ENCODE results near the gene ABL1.
A peak's percentile ranks its signal among the peaks of the same experiment; 100 is the strongest.
"Not testable (repeated sequence)": the region's sequence is repeated elsewhere in the genome, so short reads cannot be mapped to it uniquely, and the experiment has no call there.

Gene ABL1

DNA sequence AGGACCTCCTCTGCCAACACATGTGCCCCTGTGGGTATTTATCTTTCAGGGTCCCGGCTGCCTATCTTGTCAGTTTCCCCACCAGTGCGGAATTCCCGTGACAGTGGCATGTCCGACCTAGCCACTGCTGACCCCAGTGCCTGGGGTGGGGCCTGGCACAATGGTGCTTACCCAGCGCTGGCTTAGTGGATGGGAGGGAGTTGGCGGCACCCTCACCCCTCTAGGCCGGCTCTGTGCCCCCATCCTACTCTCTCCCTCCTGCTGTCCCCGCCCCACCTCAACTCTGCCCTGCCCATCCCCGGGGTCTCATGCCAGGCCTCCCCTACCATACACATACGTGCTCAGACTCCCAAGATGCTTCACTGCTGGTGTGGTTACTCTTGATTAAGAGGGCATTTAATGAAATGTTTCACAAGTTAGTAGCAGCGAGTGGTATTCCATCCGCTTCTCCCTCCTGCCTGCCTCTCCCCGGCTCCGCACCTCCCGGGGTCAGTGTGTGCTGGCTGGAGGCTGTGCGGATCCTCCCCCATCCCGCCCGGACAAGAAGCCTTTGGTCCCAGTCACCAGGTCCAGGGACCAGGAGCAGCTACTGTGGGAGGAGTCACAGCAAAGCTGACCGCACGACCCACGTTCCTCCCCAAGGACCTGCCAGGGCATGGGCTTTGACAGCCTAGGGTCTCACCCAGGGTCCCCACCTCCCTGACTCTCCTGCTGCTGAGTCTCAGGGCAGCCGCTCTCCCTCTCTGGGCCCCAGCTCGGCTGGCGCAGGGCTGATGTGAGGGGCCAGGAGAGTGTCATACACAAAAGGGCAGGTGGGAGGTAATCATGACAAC lies 71.1 kb downstream of the ABL1 start:
- no peak for DNase-seq

GRCh38 chr9:130906735-130907416 lies 71.8 kb downstream of the ABL1 start:
- DNase-seq, result no peak

- no peak for DNase-seq
Measured at GRCh38 chr9:130908146-130908877, 73.3 kb downstream of the ABL1 start.

DNA sequence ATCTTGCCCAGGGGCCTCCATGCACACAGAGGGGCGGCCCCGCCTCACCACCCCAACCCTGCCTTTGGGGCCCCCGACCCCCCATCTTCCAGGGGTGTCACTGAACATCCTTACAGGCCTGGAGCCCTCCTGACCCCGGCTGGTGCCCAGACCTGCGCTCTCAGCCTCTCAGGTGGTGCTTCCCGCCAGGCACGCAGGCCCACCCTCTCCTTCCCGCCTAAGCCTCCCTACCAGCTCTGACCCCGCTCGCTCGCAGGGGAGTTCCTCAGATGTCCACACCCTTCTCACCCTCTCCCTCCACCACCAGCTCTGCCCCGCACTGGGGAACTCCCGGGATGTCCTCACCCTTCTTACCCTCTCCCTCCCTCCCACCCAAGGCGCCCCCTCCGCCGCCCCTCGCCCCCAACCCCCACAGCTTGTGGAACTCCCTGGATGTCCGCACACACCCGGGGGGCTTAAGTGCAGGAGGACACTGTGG lies 73.9 kb downstream of the ABL1 start:
- no peak for DNase-seq

DNA sequence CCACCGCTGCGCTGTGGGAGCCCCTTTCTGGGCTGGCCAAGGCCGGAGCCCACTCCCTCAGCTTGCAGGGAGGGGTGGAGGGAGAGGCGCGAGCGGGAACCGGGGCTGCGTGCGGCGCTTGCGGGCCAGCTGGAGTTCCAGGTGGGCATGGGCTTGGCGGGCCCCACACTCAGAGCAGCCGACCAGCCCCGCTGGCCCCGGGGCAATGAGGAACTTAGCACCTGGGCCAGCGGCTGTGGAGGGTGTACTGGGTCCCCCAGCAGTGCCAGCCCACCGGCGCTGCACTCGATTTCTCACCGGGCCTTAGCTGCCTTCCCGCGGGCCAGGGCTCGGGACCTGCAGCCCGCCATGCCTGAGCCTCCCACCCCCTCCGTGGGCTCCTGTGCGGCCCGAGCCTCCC lies 75.0 kb downstream of the ABL1 start:
- not testable (repeated sequence) for DNase-seq

DNA sequence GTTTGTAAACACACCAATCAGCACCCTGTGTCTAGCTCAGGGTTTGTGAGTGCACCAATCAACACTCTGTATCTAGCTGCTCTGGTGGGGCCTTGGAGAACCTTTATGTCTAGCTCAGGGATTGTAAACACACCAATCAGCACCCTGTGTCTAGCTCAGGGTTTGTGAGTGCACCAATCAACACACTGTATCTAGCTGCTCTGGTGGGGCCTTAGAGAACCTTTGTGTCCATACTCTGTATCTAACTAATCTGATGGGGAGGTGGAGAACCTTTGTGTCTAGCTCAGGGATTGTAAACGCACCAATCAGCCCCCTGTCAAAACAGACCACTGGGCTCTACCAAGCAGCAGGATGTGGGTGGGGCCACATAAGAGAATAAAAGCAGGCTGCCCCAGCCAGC lies 75.6 kb downstream of the ABL1 start:
- DNase-seq, result not testable (repeated sequence)

- DNase-seq, result no peak
Measured at GRCh38 chr9:130911254-130912049, 76.4 kb downstream of the ABL1 start.

DNA sequence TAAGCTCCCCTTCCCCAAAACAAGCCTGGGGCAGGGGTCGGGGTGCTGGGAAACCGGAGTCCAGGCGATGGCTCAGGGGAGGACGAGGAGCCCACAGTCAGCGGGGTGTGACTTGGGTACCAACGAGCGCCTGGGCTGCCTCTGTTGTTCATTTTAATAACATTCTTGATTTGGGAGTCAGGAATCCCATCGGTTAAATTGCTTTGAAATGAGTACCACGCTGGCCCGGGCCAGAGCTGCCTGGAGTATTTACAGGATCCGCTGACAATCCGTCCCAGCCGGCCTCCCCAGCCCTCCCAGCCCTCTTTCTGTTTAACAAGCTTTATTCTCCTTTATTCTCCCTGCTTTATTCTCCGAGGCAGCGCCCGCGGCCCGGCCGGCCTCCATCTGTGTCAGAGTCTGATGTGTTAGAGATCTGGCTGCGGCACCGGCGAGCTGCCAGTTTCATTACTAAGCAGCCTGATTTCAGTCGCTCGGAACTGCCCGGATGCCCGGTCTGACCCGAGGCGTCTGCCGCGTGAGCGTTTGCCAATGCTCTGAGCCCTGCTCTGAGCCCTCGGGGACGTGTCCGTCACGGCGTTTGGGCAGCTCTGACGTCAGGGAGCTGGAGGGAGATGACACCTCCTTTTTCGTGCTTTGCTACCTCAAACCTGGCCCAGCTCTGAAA lies 78.0 kb downstream of the ABL1 start:
- DNase-seq, result peak; percentile 81

DNA sequence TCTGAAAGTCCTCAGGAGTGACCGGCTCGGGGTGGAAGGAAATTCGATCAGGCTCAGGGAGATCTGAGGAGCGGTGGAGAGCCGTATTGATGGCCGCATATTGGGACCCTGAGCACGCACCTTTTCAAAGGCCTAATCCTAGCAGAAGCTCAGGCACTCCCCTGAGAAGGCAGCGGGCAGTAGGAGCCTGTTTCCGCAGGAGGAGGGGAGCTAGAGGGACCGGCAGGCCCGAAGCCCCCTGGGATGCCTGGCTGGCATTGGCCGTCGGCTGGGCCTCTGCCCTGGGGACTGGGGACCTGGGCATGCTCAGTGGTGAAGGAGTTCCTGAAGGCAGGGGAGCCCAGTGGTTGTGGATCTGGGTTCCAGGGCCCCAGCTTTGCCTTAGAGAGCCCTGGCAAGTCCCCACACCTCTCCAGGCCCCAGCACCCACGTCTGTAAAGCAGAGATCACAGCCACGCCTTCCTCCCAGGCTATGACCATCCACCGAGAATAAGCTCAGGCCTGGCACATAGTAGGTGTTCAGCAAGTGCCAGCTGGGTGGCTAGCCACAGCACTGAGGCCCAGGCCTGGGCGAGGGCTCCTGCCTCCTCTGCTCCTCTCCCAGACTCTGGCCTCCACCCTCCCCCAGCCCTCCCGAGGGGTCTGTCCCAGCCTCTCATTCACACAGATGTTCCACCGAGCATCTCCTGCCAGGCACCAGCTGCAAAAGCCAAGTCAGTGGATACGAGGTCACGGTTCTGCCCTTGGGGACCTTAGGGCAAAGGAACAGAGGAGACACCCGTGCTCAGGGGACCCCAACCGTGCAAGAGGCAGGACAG lies 78.8 kb downstream of the ABL1 start:
- DNase-seq, result no peak

DNA sequence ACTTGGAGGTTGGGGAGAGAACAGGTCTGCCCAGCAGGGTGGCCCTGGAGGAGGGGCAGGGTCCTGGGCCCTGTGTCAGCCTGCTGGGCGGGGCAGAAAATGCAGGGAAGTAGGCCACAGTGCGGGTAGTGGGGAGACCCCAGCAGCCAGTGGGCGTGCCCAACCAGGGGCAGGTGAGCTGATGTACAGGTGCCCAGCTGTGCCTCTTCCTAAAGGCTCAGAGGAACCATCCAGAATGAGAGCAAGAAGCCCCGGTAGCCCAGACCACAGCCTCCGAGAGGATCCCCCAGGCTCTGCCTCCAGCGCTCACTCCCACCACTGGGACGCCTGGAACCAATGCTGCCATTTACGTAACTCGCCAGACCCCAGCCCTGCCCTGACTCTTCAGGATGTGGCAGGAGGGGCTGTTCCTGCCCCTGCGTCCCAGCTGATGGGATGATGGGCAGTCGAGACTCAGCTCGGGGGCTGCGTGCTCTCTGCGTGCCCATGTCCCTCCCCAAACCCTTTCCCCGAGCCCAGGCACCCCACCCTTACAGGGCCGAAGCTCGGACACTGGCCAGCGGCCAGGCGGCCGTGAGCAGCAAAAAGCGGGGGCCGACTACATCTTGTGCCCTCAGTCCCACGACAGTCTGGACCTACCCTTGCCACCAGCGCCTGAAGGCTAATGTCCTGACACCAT lies 79.5 kb downstream of the ABL1 start:
- DNase-seq, result no peak

DNA sequence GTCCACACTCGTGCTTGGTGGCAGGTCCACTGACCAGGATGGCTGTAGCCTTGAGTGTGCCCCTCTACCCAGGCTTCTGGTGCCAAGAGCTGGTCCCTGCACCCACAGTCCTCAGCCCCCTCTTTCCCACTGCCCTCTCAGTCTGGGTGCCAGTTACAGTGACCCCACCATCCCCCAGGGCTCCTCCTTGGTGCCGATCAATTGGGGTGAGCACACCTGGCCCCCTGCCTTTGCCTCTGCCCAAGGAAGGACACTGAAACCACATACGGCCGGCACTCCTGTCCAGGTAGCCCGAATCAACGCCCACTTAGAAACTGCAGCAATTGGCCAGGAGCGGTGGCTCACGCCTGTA lies 80.0 kb downstream of the ABL1 start:
- DNase-seq, result no peak

DNA sequence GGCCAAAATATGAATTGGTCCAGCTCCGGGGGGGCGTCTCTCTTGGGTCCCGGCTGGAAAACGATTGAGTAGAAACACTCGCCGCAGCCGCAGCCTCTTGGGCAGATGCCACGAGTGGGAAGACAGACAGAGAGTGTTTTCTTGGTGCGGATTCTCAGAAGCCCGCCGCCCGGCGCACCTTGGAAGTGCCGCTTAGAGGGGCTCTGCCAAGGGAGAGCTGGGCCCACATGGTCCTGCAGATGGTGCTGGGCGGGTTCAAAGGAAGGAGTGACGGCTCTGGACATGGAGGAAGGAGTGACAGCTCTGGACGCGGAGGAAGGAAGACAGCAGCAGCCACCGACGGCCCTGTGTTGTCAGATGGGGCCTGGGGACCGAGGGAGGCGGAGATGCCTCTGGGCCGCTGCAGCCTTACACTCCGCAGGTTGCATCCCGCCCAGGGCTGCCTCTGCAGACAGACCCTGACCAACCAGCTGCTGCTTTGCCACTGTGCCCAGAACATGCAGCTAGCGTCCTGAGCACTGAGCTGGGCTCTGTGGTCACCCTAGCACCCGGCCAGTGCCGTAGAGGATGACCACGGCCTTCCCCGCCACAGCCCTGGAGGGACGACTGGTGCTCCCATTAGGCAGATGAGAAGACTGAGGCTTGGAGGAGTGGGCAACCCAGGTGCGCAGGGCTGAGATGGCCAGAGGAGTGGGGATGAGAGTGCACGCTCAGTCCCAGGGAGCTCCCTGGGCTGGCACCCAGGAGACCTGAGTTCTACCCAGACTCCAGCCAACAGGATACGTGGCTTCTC lies 82.3 kb downstream of the ABL1 start:
- DNase-seq, result no peak

- no peak for DNase-seq
Measured at GRCh38 chr9:130918101-130918825, 83.2 kb downstream of the ABL1 start.

- DNase-seq, result no peak
Measured at GRCh38 chr9:130918826-130919558, 83.9 kb downstream of the ABL1 start.

DNA sequence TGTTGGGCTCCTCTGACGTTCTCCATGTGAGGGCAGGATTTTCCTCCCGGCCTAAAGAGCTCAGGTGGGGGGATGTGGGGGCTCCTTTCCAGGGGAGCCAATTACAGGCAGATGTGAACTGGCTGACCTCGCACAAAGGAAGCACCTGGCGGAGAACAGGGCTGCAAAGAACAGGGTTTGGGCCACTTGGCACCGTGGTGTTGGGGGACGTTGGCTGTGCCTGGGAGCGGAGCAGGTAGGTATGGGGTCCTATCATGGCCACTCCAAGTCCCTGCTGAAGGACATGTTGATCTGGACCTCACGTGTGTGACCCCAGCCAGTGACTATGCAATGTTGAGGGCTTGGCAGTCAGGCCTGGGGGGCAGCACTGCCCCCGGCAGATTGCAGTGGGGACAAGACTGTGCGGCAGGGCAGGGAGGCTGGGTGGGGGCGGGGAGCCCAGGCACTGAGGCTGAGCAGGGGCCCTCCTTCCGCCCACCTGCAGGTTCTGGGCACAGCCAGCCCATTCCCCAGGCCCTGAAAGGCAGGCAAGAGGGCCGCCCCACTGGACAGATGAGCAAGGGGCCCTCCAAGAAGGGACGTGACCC lies 84.6 kb downstream of the ABL1 start:
- DNase-seq, result no peak

DNA sequence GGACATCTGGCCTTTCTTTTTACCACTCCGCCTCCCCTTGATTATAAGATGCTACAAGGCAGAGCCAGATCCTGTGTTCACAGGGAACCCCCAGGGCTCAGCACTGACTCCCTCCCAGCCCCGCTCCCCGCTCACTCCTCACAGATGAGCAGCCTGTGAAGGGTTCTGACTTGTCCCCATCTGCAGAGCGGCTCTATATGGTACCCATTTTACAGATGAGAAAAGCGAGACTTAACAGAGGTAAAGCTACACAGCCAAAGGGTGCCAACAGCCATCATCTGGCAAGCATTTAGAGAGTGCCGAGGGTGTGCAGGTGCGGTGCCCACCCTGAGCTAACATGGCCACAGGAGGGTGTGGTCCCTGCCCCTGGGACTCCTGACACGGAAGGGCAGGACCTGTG lies 85.2 kb downstream of the ABL1 start:
- DNase-seq, result no peak

DNA sequence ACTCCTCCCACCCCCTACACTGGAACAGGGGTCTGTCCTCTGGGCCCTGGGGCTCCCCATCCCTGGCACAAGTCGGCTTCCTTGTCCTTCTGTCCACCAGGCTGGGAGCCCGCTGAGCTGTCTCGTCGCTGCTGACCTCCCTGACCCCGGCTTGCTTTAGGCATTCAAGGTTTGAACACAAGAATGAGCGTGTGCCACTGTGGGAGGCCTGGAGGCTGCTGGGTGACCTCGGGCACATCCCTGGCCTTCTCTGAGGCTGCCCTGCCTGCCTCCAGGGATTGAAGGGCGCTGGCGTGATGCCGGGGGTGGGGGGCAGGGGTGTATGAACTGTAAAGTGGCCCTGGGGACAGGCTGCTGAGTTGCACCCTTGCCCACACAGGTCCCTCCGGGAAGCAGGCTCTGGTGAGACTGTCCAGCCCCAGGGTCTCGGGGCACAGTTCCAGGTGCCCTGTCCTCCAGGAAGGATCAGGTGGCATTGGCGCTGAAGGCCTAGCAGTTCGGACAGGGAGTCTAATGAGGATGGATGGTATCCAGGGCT lies 85.8 kb downstream of the ABL1 start:
- no peak for DNase-seq
